CD1c-positive myeloid dendritic cell (primary cell): Measurements from ENCODE around the gene MMS22L.

Experiments used
- DNase-seq: peaks from one replicate; pipeline ENCODE4 v3.0.0-alpha.2; 2016; ENCODE audit errors: extremely low spot score

MMS22L gene

GRCh38 chr6:97147421-97147820 is 135.6 kb downstream of the MMS22L start:
- DNase-seq, result no peak

- DNase-seq, result no peak
Measured at GRCh38 chr6:97145691-97146090, 137.3 kb downstream of the MMS22L start.

GRCh38 chr6:97141756-97142155 is 141.3 kb downstream of the MMS22L start:
- DNase-seq, result no peak

- DNase-seq, result no peak
Measured at GRCh38 chr6:97138581-97138980, 144.4 kb downstream of the MMS22L start.

GRCh38 chr6:97136626-97137358 is 146.2 kb downstream of the MMS22L start:
- DNase-seq, result no peak

GRCh38 chr6:97133067-97133466 is 149.9 kb downstream of the MMS22L start:
- DNase-seq, result no peak

- no peak for DNase-seq
Measured at GRCh38 chr6:97129106-97129505, 153.9 kb downstream of the MMS22L start.

- DNase-seq, result no peak
Measured at GRCh38 chr6:97128507-97128906, 154.5 kb downstream of the MMS22L start.

GRCh38 chr6:97123652-97124051 is 159.4 kb downstream of the MMS22L start:
- no peak for DNase-seq

GRCh38 chr6:97123112-97123511 is 159.9 kb downstream of the MMS22L start:
- DNase-seq, result no peak

- no peak for DNase-seq
Measured at GRCh38 chr6:97120511-97120910, 162.5 kb downstream of the MMS22L start.

- no peak for DNase-seq
Measured at GRCh38 chr6:97114645-97115044, 168.4 kb downstream of the MMS22L start.

GRCh38 chr6:97113170-97113569 is 169.8 kb downstream of the MMS22L start:
- no peak for DNase-seq

- DNase-seq, result no peak
Measured at GRCh38 chr6:97111243-97111642, 171.8 kb downstream of the MMS22L start.

- DNase-seq, result no peak
Measured at GRCh38 chr6:97110626-97111025, 172.4 kb downstream of the MMS22L start.

- DNase-seq, result no peak
Measured at GRCh38 chr6:97110149-97110548, 172.9 kb downstream of the MMS22L start.

- no peak for DNase-seq
Measured at GRCh38 chr6:97109444-97109843, 173.6 kb downstream of the MMS22L start.

GRCh38 chr6:97102145-97102790 is 180.7 kb downstream of the MMS22L start:
- DNase-seq, result no peak

GRCh38 chr6:97100696-97101095 is 182.3 kb downstream of the MMS22L start:
- DNase-seq, result no peak

GRCh38 chr6:97097068-97098047 is 185.7 kb downstream of the MMS22L start:
- DNase-seq, result no peak

- DNase-seq, result no peak
Measured at GRCh38 chr6:97095311-97095850, 187.6 kb downstream of the MMS22L start.

GRCh38 chr6:97094376-97094775 is 188.6 kb downstream of the MMS22L start:
- DNase-seq, result no peak
